Panc1 (cell line): ENCODE data around the gene MS4A6A. TPM values are rescaled to one million over a fixed set of nuclear protein-coding genes. Genes with fewer than 3 reads are reported as not detected.

Experiments used
- ATAC-seq: fragments of 200-7000 bp; cut with Tn5 transposase; 2 replicates; pipeline ENCODE4 v1.9.1; 2020; ENCODE audit warnings: mild to moderate bottlenecking, moderate library complexity
- BruUV-seq: library from RNA; stranded (reverse); fragments of 400-500 nt; replicated peaks from 2 replicates; lab custom pipeline; 2021; lab: Mats Ljungman, UMichigan
- CTCF ChIA-PET: fragments of 300-600 bp; sonication (Branson Sonifier 250); formaldehyde crosslinking; loops from one replicate; lab custom pipeline; 2022; ENCODE audit warnings: antibody characterized with exemption; lab: Charles Lee
- POLR2A ChIA-PET: fragments of 300-600 bp; sonication (Branson Sonifier 250); formaldehyde crosslinking; loops from one replicate; lab custom pipeline; 2022; ENCODE audit warnings: antibody characterized with exemption; lab: Charles Lee
- DNase-seq: peaks from one replicate; pipeline ENCODE4 v3.0.0-alpha.2; 2010; ENCODE audit warnings: low read depth, low spot score
- H3K27ac ChIP-seq: 2 replicates; pipeline ENCODE4 v1.5.1; 2011; ENCODE audit warnings: mild to moderate bottlenecking, low read length, inconsistent platforms
- H3K27me3 ChIP-seq: fragments of 200-500 bp; sonication (Bioruptor generic); 2 replicates; pipeline ENCODE4 v1.6.0; 2014; ENCODE audit warnings: low read length, inconsistent platforms; ENCODE audit not compliant: control insufficient read depth, insufficient read depth
- H3K36me3 ChIP-seq: fragments of 200-500 bp; sonication (Bioruptor generic); 2 replicates; pipeline ENCODE4 v1.5.1; 2014; ENCODE audit warnings: inconsistent platforms, mild to moderate bottlenecking, low read length, moderate library complexity; ENCODE audit not compliant: control insufficient read depth, insufficient read depth
- H3K4me1 ChIP-seq: 2 replicates; pipeline ENCODE4 v1.5.1; 2011; ENCODE audit warnings: inconsistent platforms, mild to moderate bottlenecking, low read length, moderate library complexity; ENCODE audit not compliant: control insufficient read depth, insufficient read depth
- H3K4me3 ChIP-seq, 2 experiments: 2 replicates each; pipeline ENCODE4 v1.5.1; 2011 to 2012; ENCODE audit warnings: low read depth in 2 of 2, low read length in 2 of 2, mild to moderate bottlenecking in 2 of 2, inconsistent platforms in 1 of 2, moderate library complexity in 1 of 2
- H3K9me3 ChIP-seq: fragments of 200-500 bp; sonication (Bioruptor generic); 2 replicates; pipeline ENCODE4 v1.5.1; 2014; ENCODE audit warnings: low read depth, mild to moderate bottlenecking, inconsistent platforms, low read length, moderate library complexity; ENCODE audit not compliant: control insufficient read depth, insufficient read depth
- POLR2AphosphoS5 ChIP-seq: IDR thresholded peaks from 2 replicates; pipeline ENCODE4 v1.6.1; 2012; ENCODE audit warnings: mild to moderate bottlenecking, low read depth, low read length, moderate library complexity
- SIN3A ChIP-seq: IDR thresholded peaks from 2 replicates; pipeline ENCODE4 v1.6.1; 2012; ENCODE audit warnings: low read depth, mild to moderate bottlenecking, low read length, moderate library complexity, borderline replicate concordance; ENCODE audit not compliant: insufficient read depth
- TCF7L2 ChIP-seq: IDR thresholded peaks from 2 replicates; pipeline ENCODE4 v1.6.1; 2011; ENCODE audit warnings: mild to moderate bottlenecking, low read depth, low read length, inconsistent platforms
- in situ Hi-C: cut with HindIII; loops from 2 replicates; pipeline ENCODE4 v1.10.0; 2016; ENCODE audit warnings: low sequenced_read_pairs, low pct_unique_long_range_greater_than_20kb
- intact Hi-C: fragments of 100-400 bp; cut with micrococcal nuclease; formaldehyde crosslinking; loops from one replicate; pipeline ENCODE4 v1.10.0; 2022; ENCODE audit not compliant: unreplicated experiment
- total RNA-seq: library from RNA; stranded (reverse); gene quantifications from one replicate; pipeline ENCODE4 v1.2.1, GENCODE V29; 2021; ENCODE audit not compliant: unreplicated experiment
- TF ChIP-seq, protein P1 (sequence below), 2 experiments: IDR thresholded peaks; 2 replicates each; pipeline ENCODE4 v1.6.1; 2011 to 2012; ENCODE audit warnings: low read depth in 2 of 2, control low read depth in 1 of 2, low read length in 1 of 2, mild to moderate bottlenecking in 1 of 2, moderate library complexity in 1 of 2; ENCODE audit not compliant: insufficient read depth in 1 of 2
- TF ChIP-seq, protein P2 (sequence below): fragments of 450-650 bp; IDR thresholded peaks from 2 replicates; pipeline ENCODE4 v1.5.1; 2017; ENCODE audit warnings: mild to moderate bottlenecking

The MS4A6A gene
- total RNA-seq, 1 experiment from 2014 or later = not detected

DNA sequence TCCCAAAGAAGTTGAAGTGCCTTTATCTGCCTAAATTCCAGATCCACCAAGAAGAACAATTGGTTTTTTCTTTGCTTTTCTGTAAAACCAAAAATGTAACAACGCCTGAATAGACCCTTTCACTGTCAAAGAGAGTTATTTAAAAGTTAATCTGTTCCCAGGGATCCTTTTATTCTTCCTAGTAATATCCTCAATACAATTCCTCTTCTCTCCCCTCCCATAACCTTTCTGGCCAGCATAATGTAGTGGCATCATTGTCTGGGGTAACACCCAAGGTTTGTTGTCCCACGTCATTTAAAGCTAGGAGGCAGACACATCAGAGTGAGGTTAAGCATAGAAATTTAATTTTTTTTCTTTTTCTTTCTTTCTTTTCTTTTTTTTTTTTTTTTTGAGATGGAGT is 54.5 kb downstream of the MS4A6A start:
- Histone ChIP-seq H3K36me3 (no peaks in the 10 kb centered on the region), H3K27me3 (no peaks in the 10 kb centered on the region), H3K27ac (no peak overlapping the region), H3K9me3 (no peaks in the 10 kb centered on the region), H3K4me1 (no peaks in the 10 kb centered on the region), H3K4me3 (no peak overlapping the region)
- DNase-seq (no peak), ATAC-seq (no peak)
- TF ChIP-seq, protein P1, sequence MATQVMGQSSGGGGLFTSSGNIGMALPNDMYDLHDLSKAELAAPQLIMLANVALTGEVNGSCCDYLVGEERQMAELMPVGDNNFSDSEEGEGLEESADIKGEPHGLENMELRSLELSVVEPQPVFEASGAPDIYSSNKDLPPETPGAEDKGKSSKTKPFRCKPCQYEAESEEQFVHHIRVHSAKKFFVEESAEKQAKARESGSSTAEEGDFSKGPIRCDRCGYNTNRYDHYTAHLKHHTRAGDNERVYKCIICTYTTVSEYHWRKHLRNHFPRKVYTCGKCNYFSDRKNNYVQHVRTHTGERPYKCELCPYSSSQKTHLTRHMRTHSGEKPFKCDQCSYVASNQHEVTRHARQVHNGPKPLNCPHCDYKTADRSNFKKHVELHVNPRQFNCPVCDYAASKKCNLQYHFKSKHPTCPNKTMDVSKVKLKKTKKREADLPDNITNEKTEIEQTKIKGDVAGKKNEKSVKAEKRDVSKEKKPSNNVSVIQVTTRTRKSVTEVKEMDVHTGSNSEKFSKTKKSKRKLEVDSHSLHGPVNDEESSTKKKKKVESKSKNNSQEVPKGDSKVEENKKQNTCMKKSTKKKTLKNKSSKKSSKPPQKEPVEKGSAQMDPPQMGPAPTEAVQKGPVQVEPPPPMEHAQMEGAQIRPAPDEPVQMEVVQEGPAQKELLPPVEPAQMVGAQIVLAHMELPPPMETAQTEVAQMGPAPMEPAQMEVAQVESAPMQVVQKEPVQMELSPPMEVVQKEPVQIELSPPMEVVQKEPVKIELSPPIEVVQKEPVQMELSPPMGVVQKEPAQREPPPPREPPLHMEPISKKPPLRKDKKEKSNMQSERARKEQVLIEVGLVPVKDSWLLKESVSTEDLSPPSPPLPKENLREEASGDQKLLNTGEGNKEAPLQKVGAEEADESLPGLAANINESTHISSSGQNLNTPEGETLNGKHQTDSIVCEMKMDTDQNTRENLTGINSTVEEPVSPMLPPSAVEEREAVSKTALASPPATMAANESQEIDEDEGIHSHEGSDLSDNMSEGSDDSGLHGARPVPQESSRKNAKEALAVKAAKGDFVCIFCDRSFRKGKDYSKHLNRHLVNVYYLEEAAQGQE (IDR thresholded peaks at IDR 0.05; ENCODE audit: insufficient read depth in 1 of 2, low read depth in 2 of 2, low read length in 1 of 2) = no peak
- TF ChIP-seq, protein P2, sequence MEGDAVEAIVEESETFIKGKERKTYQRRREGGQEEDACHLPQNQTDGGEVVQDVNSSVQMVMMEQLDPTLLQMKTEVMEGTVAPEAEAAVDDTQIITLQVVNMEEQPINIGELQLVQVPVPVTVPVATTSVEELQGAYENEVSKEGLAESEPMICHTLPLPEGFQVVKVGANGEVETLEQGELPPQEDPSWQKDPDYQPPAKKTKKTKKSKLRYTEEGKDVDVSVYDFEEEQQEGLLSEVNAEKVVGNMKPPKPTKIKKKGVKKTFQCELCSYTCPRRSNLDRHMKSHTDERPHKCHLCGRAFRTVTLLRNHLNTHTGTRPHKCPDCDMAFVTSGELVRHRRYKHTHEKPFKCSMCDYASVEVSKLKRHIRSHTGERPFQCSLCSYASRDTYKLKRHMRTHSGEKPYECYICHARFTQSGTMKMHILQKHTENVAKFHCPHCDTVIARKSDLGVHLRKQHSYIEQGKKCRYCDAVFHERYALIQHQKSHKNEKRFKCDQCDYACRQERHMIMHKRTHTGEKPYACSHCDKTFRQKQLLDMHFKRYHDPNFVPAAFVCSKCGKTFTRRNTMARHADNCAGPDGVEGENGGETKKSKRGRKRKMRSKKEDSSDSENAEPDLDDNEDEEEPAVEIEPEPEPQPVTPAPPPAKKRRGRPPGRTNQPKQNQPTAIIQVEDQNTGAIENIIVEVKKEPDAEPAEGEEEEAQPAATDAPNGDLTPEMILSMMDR = no peak
- TF ChIP-seq SIN3A (no peak), TCF7L2 (no peak), POLR2AphosphoS5 (no peak)
- CTCF ChIA-PET = interaction anchor here (0.7 kb wide), 1 partner anchor 10 kb away, joined by 5 read pairs; no protein-coding TSS in a partner anchor
- in situ Hi-C loops (no loop called here), intact Hi-C loops (no loop called here)
- BruUV-seq = no TSS peak
- POLR2A ChIA-PET = no interaction called here

DNA sequence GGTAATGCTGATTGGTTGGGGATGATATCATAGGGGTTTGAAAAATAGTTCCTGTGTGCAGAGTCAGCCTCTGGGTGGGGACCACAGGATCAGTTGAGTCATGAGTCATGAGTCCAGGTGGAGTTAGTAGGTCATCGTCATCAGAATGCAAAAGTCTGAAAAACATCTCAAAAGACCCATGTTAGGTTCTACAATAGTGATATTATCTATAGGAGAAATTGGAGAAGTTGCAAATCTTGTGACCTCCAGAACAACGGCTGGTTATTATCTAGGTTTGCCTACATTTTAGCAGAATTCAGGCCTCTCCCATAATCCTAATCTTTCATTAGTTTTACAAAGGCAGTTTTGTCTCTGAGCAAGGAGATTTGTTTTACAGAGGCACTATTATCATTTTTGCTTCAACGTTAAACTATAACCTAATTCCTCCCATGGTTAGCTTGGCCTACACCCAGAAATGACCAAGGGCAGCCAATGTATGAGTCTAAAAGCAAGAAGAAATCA is 55.5 kb downstream of the MS4A6A start:
- ATAC-seq (no peak), DNase-seq (no peak)
- Histone ChIP-seq H3K27ac (no peak overlapping the region), H3K36me3 (no peaks in the 10 kb centered on the region), H3K27me3 (no peaks in the 10 kb centered on the region), H3K4me3 (no peak overlapping the region), H3K9me3 (no peaks in the 10 kb centered on the region), H3K4me1 (no peaks in the 10 kb centered on the region)
- in situ Hi-C loops (no loop called here), intact Hi-C loops (no loop called here)
- TF ChIP-seq TCF7L2 (no peak), POLR2AphosphoS5 (no peak), SIN3A (no peak)
- TF ChIP-seq, protein P1 (IDR thresholded peaks at IDR 0.05; ENCODE audit: insufficient read depth in 1 of 2, low read depth in 2 of 2, low read length in 1 of 2) = no peak
- TF ChIP-seq, protein P2 = no peak
- POLR2A ChIA-PET = no interaction called here
- CTCF ChIA-PET = no interaction called here
- no TSS peak for BruUV-seq
